Endothelial cell of umbilical vein (primary cell): ENCODE results near the gene NLGN2. TPM values are rescaled to one million over a fixed set of nuclear protein-coding genes. Genes with fewer than 3 reads are reported as not detected.

Experiments used
- BruUV-seq: library from RNA; stranded (reverse); fragments of 400-500 nt; replicated peaks from 2 replicates; lab custom pipeline; 2021; lab: Mats Ljungman, UMichigan
- CTCF ChIA-PET: fragments of 300-600, 350-600 bp; sonication (Branson Sonifier 250); formaldehyde crosslinking; loops from one replicate; lab custom pipeline; 2021; ENCODE audit warnings: antibody characterized with exemption, inconsistent platforms; lab: Charles Lee
- POLR2A ChIA-PET: fragments of 300-600, 350-600 bp; sonication (Branson Sonifier 250); formaldehyde crosslinking; loops from one replicate; lab custom pipeline; 2021; ENCODE audit warnings: antibody characterized with exemption, inconsistent platforms; lab: Charles Lee
- DNase-seq: peaks from one replicate; pipeline ENCODE4 v3.0.0-alpha.2; 2011; ENCODE audit warnings: low read depth, low spot score
- FAIRE-seq: peaks from 2 replicates; lab custom pipeline; 2011; peaks lifted over from hg19 to GRCh38; lab: Jason Lieb, UNC
- H2AFZ ChIP-seq: 2 replicates; pipeline ENCODE4 v1.6.0; 2012; ENCODE audit warnings: low read depth, low read length, control low read depth, inconsistent platforms
- H3K27ac ChIP-seq: 2 replicates; pipeline ENCODE4 v1.5.1; 2011; ENCODE audit warnings: low read depth, mild to moderate bottlenecking, control low read depth, low read length, moderate library complexity; ENCODE audit not compliant: insufficient read depth
- H3K27me3 ChIP-seq, 2 experiments: 2 replicates each; pipeline versions ENCODE4 v1.6.0 to v1.6.1; 2011; ENCODE audit warnings: low read length in 2 of 2, mixed read lengths in 1 of 2; ENCODE audit not compliant: control insufficient read depth in 2 of 2, insufficient read depth in 2 of 2
- H3K36me3 ChIP-seq, 2 experiments: 2 replicates in 1 of 2; 3 replicates in 1 of 2; pipeline ENCODE4 v1.5.1; 2011; ENCODE audit warnings: low read length in 2 of 2, mild to moderate bottlenecking in 1 of 2, moderate library complexity in 1 of 2; ENCODE audit not compliant: control insufficient read depth in 2 of 2, insufficient read depth in 2 of 2; ENCODE audit errors: extremely low read depth in 1 of 2
- H3K4me1 ChIP-seq: 3 replicates; pipeline ENCODE4 v1.5.1; 2011; ENCODE audit warnings: mild to moderate bottlenecking, low read length; ENCODE audit not compliant: control insufficient read depth, insufficient read depth; ENCODE audit errors: extremely low read depth
- H3K4me2 ChIP-seq: 2 replicates; pipeline ENCODE4 v1.6.1; 2011; ENCODE audit warnings: low read length, control low read depth, mixed read lengths; ENCODE audit not compliant: insufficient read depth
- H3K4me3 ChIP-seq, 3 experiments: fragments of 200-600 bp in 1 of 3; sonication (generic), shearing (Covaris generic) in 1 of 3; replicated peaks in 1 of 3; 2 replicates each; pipeline ENCODE4 v1.5.1; 2011 to 2016; ENCODE audit warnings: control low read depth in 3 of 3, low read length in 3 of 3, mild to moderate bottlenecking in 2 of 3, inconsistent platforms in 1 of 3, low read depth in 1 of 3, moderate library complexity in 1 of 3; ENCODE audit not compliant: insufficient read depth in 1 of 3
- H3K79me2 ChIP-seq: 2 replicates; pipeline ENCODE4 v1.6.0; 2012; ENCODE audit warnings: low read length, inconsistent platforms; ENCODE audit not compliant: control insufficient read depth, insufficient read depth
- H3K9ac ChIP-seq: replicated peaks from 2 replicates; pipeline ENCODE3; 2011; ENCODE audit warnings: low read length, control low read depth; ENCODE audit not compliant: insufficient read depth; ENCODE audit errors: extremely low read depth
- H3K9me1 ChIP-seq: replicated peaks from 3 replicates; pipeline ENCODE4 v1.6.0; 2011; ENCODE audit warnings: mild to moderate bottlenecking, low read length; ENCODE audit not compliant: control insufficient read depth, insufficient read depth; ENCODE audit errors: extremely low read depth
- H3K9me3 ChIP-seq: replicated peaks from 2 replicates; pipeline ENCODE4 v1.5.1; 2012; ENCODE audit warnings: low read length, inconsistent platforms; ENCODE audit not compliant: control insufficient read depth, insufficient read depth
- H4K20me1 ChIP-seq: replicated peaks from 2 replicates; pipeline ENCODE3; 2011; ENCODE audit warnings: mild to moderate bottlenecking, low read length; ENCODE audit not compliant: control insufficient read depth, insufficient read depth; ENCODE audit errors: extremely low read depth
- EZH2 ChIP-seq: IDR thresholded peaks from 2 replicates; pipeline ENCODE4 v1.6.1; 2012; ENCODE audit warnings: borderline replicate concordance, low read depth, mild to moderate bottlenecking, moderate library complexity, low read length, inconsistent platforms; ENCODE audit not compliant: severe bottlenecking
- FOS ChIP-seq: IDR thresholded peaks from 2 replicates; pipeline ENCODE4 v1.6.1; 2011; ENCODE audit warnings: mild to moderate bottlenecking, low read length, moderate library complexity, borderline replicate concordance; ENCODE audit not compliant: insufficient read depth
- GATA2 ChIP-seq: IDR thresholded peaks from 2 replicates; pipeline ENCODE4 v1.7.0; 2011; ENCODE audit warnings: low read depth, mild to moderate bottlenecking, moderate library complexity, mixed read lengths, low read length; ENCODE audit not compliant: insufficient read length, insufficient read depth
- JUN ChIP-seq: IDR thresholded peaks from 2 replicates; pipeline ENCODE4 v1.6.1; 2011; ENCODE audit warnings: borderline replicate concordance, low read depth; ENCODE audit not compliant: insufficient read length, insufficient read depth
- MAX ChIP-seq: IDR thresholded peaks from 2 replicates; pipeline ENCODE4 v1.6.1; 2011; ENCODE audit not compliant: insufficient read depth, insufficient read length
- MYC ChIP-seq: IDR thresholded peaks from one replicate; pipeline ENCODE4 v1.6.1; 2011; ENCODE audit warnings: mild to moderate bottlenecking, low read depth, low read length
- POLR2A ChIP-seq: IDR thresholded peaks from 2 replicates; pipeline ENCODE4 v1.6.1; 2012; ENCODE audit warnings: low read depth, mild to moderate bottlenecking, control low read depth, low read length
- POLR2AphosphoS5 ChIP-seq: IDR thresholded peaks from 2 replicates; pipeline ENCODE4 v1.6.1; 2012; ENCODE audit warnings: low read depth, mild to moderate bottlenecking, control low read depth, low read length, moderate library complexity; ENCODE audit not compliant: insufficient read depth
- dilution Hi-C: fragments of 300-500 bp; cut with MboI; formaldehyde crosslinking; loops from one replicate; pipeline ENCODE4 v1.15.0; 2019; ENCODE audit warnings: low sequenced_read_pairs; ENCODE audit not compliant: extremely low pct_ligation_motif_present
- intact Hi-C: fragments of 100-400 bp; cut with micrococcal nuclease; formaldehyde crosslinking; loops from one replicate; pipeline ENCODE4 v1.10.0; 2022
- polyA plus RNA-seq, 4 experiments: library from polyadenylated mRNA; depleted of rRNA in 3 of 4; stranded (reverse) in 3 of 4; unstranded in 1 of 4; fragments of >200 nt; gene quantifications; 2 replicates each; pipeline versions ENCODE4 v1.2.1 to v1.2.3, GENCODE V29; 2011 to 2012; ENCODE audit warnings: missing spikeins in 1 of 4
- total RNA-seq: library from RNA; stranded (reverse); gene quantifications from 2 replicates; pipeline ENCODE4 v1.2.3, GENCODE V29; 2021
- TF ChIP-seq, protein P1 (sequence below), 2 donors: IDR thresholded peaks; 1 replicate in 1 of 2; 2 replicates in 1 of 2; pipeline ENCODE4 v1.5.1; 2011; ENCODE audit warnings: low read length in 2 of 2, mild to moderate bottlenecking in 2 of 2, moderate library complexity in 2 of 2, control low read depth in 1 of 2, inconsistent platforms in 1 of 2, low read depth in 1 of 2; ENCODE audit not compliant: insufficient read depth in 1 of 2; ENCODE audit errors: extremely low read depth in 1 of 2

The NLGN2 gene
- total and polyA plus RNA-seq, 2 donors (not counting 3 experiments of a cell fraction or from before 2014, with no cell fraction given): 15.4 to 25.9 TPM

GRCh38 chr17:7431231-7431630 lies 23.6 kb downstream of the NLGN2 start:
- CTCF ChIA-PET: interaction anchor here (1.3 to 1.5 kb wide), 2 partner anchors 11 to 76 kb away, joined by 3 to 5 read pairs; partner anchors contain the start of gene SPEM1
- H3K9me1 ChIP-seq: no peaks in the 10 kb centered on the region
- no peak overlapping the region for H3K4me3 ChIP-seq
- H2AFZ ChIP-seq: no peak overlapping the region
- DNase-seq: no peak
- H3K27ac ChIP-seq: no peak overlapping the region
- TF ChIP-seq MYC (no peak), POLR2AphosphoS5 (no peak), POLR2A (no peak), GATA2 (no peak), MAX (no peak), JUN (no peak), FOS (no peak), EZH2 (no peak)
- TF ChIP-seq, protein P1, sequence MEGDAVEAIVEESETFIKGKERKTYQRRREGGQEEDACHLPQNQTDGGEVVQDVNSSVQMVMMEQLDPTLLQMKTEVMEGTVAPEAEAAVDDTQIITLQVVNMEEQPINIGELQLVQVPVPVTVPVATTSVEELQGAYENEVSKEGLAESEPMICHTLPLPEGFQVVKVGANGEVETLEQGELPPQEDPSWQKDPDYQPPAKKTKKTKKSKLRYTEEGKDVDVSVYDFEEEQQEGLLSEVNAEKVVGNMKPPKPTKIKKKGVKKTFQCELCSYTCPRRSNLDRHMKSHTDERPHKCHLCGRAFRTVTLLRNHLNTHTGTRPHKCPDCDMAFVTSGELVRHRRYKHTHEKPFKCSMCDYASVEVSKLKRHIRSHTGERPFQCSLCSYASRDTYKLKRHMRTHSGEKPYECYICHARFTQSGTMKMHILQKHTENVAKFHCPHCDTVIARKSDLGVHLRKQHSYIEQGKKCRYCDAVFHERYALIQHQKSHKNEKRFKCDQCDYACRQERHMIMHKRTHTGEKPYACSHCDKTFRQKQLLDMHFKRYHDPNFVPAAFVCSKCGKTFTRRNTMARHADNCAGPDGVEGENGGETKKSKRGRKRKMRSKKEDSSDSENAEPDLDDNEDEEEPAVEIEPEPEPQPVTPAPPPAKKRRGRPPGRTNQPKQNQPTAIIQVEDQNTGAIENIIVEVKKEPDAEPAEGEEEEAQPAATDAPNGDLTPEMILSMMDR (IDR thresholded peaks at IDR 0.05; ENCODE audit: extremely low read depth in 1 of 2, insufficient read depth in 1 of 2, low read depth in 1 of 2, low read length in 2 of 2): no peak
- no peaks in the 10 kb centered on the region for H3K27me3 ChIP-seq
- H4K20me1 ChIP-seq: no peaks in the 10 kb centered on the region
- dilution Hi-C loops: no loop called here
- FAIRE-seq: no peak
- no peaks in the 10 kb centered on the region for H3K9me3 ChIP-seq
- POLR2A ChIA-PET: interaction anchor here (0.6 kb wide), 1 partner anchor 25 kb away, joined by 10 read pairs; no protein-coding TSS in a partner anchor
- no TSS peak for BruUV-seq
- no peaks in the 10 kb centered on the region for H3K79me2 ChIP-seq
- no peaks in the 10 kb centered on the region for H3K36me3 ChIP-seq
- intact Hi-C loops: no loop called here
- H3K4me2 ChIP-seq: no peak overlapping the region
- H3K4me1 ChIP-seq: peaks cover 10% of the 10 kb centered on the region
- no peak overlapping the region for H3K9ac ChIP-seq
